Esophagus muscularis mucosa (tissue), 4 donors: Measurements from ENCODE around the gene C9orf43. TPM values are rescaled to one million over a fixed set of nuclear protein-coding genes. Genes with fewer than 3 reads are reported as not detected.
"Not testable (repeated sequence)": the region's sequence is repeated elsewhere in the genome, so short reads cannot be mapped to it uniquely, and the experiment has no call there.

Source experiments
- DNase-seq: peaks from one replicate; pipeline ENCODE4 v3.0.0-alpha.2; 2017; ENCODE audit errors: extremely low spot score
- H3K27ac ChIP-seq, 4 donors: fragments of 200-600 bp; sonication (generic); replicated peaks in 1 of 4; 1 replicate in 3 of 4; 2 replicates in 1 of 4; pipeline ENCODE4 v1.5.1; 2016 to 2019; ENCODE audit warnings: mild to moderate bottlenecking in 1 of 4
- H3K27me3 ChIP-seq, 4 donors: fragments of 200-600 bp; sonication (generic); one replicate each; pipeline versions ENCODE4 v1.5.1 to v1.6.0; 2016 to 2019
- H3K36me3 ChIP-seq, 4 donors: fragments of 200-600 bp; sonication (generic); one replicate each; pipeline ENCODE4 v1.5.1; 2016 to 2019
- H3K4me1 ChIP-seq, 4 donors: fragments of 200-600 bp; sonication (generic); one replicate each; pipeline ENCODE4 v1.5.1; 2016 to 2019
- H3K4me3 ChIP-seq, 4 donors: fragments of 200-600 bp; sonication (generic); 1 replicate in 2 of 4; 2 replicates in 2 of 4; pipeline ENCODE4 v1.5.1; 2016 to 2019; ENCODE audit warnings: mild to moderate bottlenecking in 4 of 4, moderate library complexity in 1 of 4
- H3K9me3 ChIP-seq, 4 donors: fragments of 200-600 bp; sonication (generic); 1 replicate in 3 of 4; 2 replicates in 1 of 4; pipeline ENCODE4 v1.5.1; 2016 to 2019
- CTCF ChIP-seq, 3 experiments: fragments of 200-600 bp in 2 of 3; fragments of 450-650 bp in 1 of 3; sonication (generic) in 2 of 3; IDR thresholded peaks; one replicate each; pipeline ENCODE4 v1.5.1; 2017 to 2019; ENCODE audit warnings: antibody characterized with exemption in 3 of 3, mild to moderate bottlenecking in 2 of 3, moderate library complexity in 1 of 3
- EP300 ChIP-seq: sonication (generic); formaldehyde crosslinking; IDR thresholded peaks from one replicate; pipeline ENCODE4 v1.6.1; 2017; ENCODE audit warnings: antibody characterized with exemption
- POLR2A ChIP-seq: fragments of 450-650 bp; IDR thresholded peaks from one replicate; pipeline ENCODE4 v1.6.1; 2017; ENCODE audit warnings: antibody characterized with exemption, moderate library complexity, mild to moderate bottlenecking, low read depth
- POLR2AphosphoS5 ChIP-seq, 2 donors: sonication (generic); formaldehyde crosslinking; IDR thresholded peaks; one replicate each; pipeline ENCODE4 v1.6.1; 2017; ENCODE audit warnings: antibody characterized with exemption in 2 of 2
- WGBS: methylation state at CpG from one replicate; pipeline ENCODE4 v1.1.5; 2018; 5-methylcytosine and 5-hydroxymethylcytosine counted together
- intact Hi-C: fragments of 100-400 bp; cut with DNase I; formaldehyde crosslinking; loops from one replicate; pipeline ENCODE4 v1.15.1; 2023
- total RNA-seq, 4 donors: library from RNA; depleted of rRNA; stranded (reverse); fragments of >200 nt; gene quantifications; one replicate each; pipeline versions ENCODE4 v1.1.0 to v1.2.1, GENCODE V29; 2016

Gene C9orf43
- total RNA-seq, 4 donors from 2014 or later = 0.17 to 1.8 TPM; not detected in 2

- intact Hi-C loops = no loop called here
- no peak for TF ChIP-seq CTCF (IDR thresholded peaks at IDR 0.05)
These were observed 17.6 kb downstream of the C9orf43 start for GRCh38 chr9:113428062-113428615.

DNA sequence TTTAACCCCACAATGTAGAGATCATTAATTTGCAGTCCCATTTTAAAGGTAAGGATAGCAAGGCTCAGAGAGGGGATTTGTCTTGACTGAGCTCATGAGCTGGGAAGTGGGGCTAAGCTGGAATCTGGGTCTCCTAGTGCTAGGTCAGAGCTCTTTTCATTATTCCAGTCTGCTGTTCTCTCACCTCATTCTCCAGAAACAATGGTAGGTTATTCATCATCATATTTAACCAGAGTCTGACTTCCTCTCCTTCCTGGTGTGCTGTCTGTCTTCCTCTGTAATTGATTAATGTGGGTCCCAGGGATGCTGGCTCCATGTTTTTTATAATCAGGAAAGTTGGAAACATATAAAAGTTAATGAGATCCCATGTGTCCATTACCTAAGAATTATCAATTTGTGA, 20.6 kb downstream of the C9orf43 start:
- Histone ChIP-seq H3K9me3 (no peaks in the 10 kb centered on the region), H3K4me1 (no peaks in the 10 kb centered on the region), H3K36me3 (no peaks in the 10 kb centered on the region), H3K4me3 (no peak overlapping the region), H3K27ac (no peak overlapping the region), H3K27me3 (no peaks in the 10 kb centered on the region)
- TF ChIP-seq POLR2AphosphoS5 (IDR thresholded peaks at IDR 0.05) (no peak), CTCF (IDR thresholded peaks at IDR 0.05) (no peak), POLR2A (no peak), EP300 (no peak)
- no peak for DNase-seq
- intact Hi-C loops = no loop called here

More at GRCh38 chr9:113428062-113428615, 17.6 kb downstream of the C9orf43 start:
- WGBS = 73% methylated on average over 1 of the region's 1 CpG
- no peaks in the 10 kb centered on the region for H3K4me1 ChIP-seq
- peak; percentile 66 for DNase-seq
- H3K27ac ChIP-seq = no peak overlapping the region
- no peaks in the 10 kb centered on the region for H3K9me3 ChIP-seq
- H3K36me3 ChIP-seq = no peaks in the 10 kb centered on the region
- no peak overlapping the region for H3K4me3 ChIP-seq
- H3K27me3 ChIP-seq = no peaks in the 10 kb centered on the region

DNA sequence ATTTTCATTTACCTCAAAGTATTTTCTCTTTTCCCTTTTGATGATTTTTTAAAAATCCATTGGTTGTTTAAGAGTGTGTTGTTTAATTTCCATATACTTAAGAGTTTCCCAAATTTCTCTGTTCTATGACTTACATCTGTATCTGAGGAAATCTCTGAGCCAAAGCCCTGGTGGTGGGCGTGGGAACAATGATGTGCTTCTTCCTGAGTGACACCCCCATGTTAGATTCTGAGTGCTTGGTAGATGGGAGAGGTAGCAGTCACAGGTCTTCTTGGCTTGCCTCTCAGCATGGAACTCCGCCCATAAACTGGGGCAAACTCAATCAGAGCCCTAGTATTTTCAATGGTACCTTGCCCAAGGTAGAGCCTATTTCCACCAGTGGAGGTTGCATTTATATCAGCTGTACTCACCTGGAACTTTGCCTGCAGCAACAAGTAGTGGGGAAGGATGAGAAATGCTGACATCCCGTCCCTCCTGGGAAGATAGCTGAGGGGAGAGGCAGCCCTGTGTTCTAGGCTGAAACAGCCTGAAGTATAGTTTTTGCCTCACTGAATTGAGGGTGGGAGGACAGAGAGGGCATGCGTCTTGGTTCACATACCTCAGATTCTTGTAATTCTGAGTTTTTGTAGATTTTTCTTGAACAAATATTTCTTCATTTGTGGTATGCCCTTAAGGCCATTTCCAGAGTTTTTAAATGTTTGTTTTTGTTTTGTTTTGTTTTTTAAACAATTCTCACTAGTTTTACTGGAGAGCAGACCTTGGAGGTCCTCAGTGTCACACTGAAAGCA, 26.4 kb downstream of the C9orf43 start:
- Histone ChIP-seq H3K27me3 (no peaks in the 10 kb centered on the region), H3K4me3 (no peak overlapping the region), H3K9me3 (no peaks in the 10 kb centered on the region), H3K27ac (no peak overlapping the region), H3K36me3 (no peaks in the 10 kb centered on the region), H3K4me1 (no peaks in the 10 kb centered on the region)
- 83% methylated on average over 4 of the region's 4 CpGs for WGBS
- intact Hi-C loops = no loop called here
- TF ChIP-seq POLR2AphosphoS5 (IDR thresholded peaks at IDR 0.05) (no peak), CTCF (IDR thresholded peaks at IDR 0.05) (no peak), POLR2A (no peak), EP300 (no peak)
- peak; percentile 60 for DNase-seq

DNA sequence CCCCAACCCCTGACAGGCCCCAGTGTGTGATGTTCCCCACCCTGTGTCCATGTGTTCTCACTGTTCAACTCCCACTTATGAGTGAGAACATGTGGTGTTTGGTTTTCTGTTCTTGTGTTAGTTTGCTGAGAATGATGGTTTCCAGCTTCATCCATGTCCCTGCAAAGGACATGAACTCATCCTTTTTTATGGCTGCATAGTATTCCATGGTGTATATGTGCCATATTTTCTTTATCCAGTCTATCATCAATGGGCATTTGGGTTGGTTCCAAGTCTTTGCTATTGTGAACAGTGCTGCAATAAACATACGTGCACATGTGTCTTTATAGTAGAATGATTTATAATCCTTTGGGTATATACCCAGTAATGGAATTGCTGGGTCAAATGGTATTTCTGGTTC, 27.2 kb downstream of the C9orf43 start:
- H3K27me3 ChIP-seq, H3K9me3 ChIP-seq, H3K4me1 ChIP-seq, H3K36me3 ChIP-seq, DNase-seq, intact Hi-C loops, H3K27ac ChIP-seq, H3K4me3 ChIP-seq: not testable (repeated sequence)
- WGBS = 90% methylated on average over 1 of the region's 1 CpG

GRCh38 chr9:113444736-113445135, 34.2 kb downstream of the C9orf43 start:
- Histone ChIP-seq H3K27me3 (no peaks in the 10 kb centered on the region), H3K27ac (no peak overlapping the region), H3K36me3 (no peaks in the 10 kb centered on the region), H3K4me1 (peaks cover 4 to 18% (median 14%) of the 10 kb centered on the region in 4 donors), H3K9me3 (no peaks in the 10 kb centered on the region), H3K4me3 (no peak overlapping the region)
- intact Hi-C loops = loop anchor here (10.0 kb wide), 1 partner anchor 60 kb away; no protein-coding TSS in a partner anchor
- no peak for DNase-seq
- TF ChIP-seq EP300 (no peak), CTCF (IDR thresholded peaks at IDR 0.05) (no peak), POLR2A (no peak), POLR2AphosphoS5 (IDR thresholded peaks at IDR 0.05) (no peak)
- WGBS = 89% methylated on average over 2 of the region's 2 CpGs
